Frontal cortex (tissue), 4 donors: Measurements from ENCODE around the gene CCNE1. TPM values are rescaled to one million over a fixed set of nuclear protein-coding genes. Genes with fewer than 3 reads are reported as not detected.

Experiments
- DNase-seq, 2 donors: peaks; one replicate each; pipeline ENCODE4 v3.0.0; 2012; ENCODE audit warnings: low spot score in 2 of 2
- FAIRE-seq: peaks from 2 replicates; lab custom pipeline; 2012; peaks lifted over from hg19 to GRCh38; lab: Jason Lieb, UNC
- total RNA-seq: library from RNA; depleted of rRNA; stranded (reverse); fragments of >200 nt; gene quantifications from one replicate; pipeline ENCODE4 v1.2.3, GENCODE V29; 2014
- donor health status: control.
- donor health status: control.
- donor health status: control.

Gene CCNE1
- 1.6 TPM for total RNA-seq

- FAIRE-seq = no peak
Observed at GRCh38 chr19:29811125-29812079, at the start of gene CCNE1. CCNE1 (plus strand) TSS chr19:29811991; CDS start chr19:29812556, 565 bp downstream.

GRCh38 chr19:29763196-29763595, 48.6 kb upstream of the CCNE1 start:
- DNase-seq = no peak
- no peak for FAIRE-seq

More at GRCh38 chr19:29811125-29812079, at the start of gene CCNE1:
- DNase-seq = peak; percentile 98 to 99

- FAIRE-seq (no peak), DNase-seq (no peak)
Observed at GRCh38 chr19:29764361-29764760, 47.4 kb upstream of the CCNE1 start.

- no peak for FAIRE-seq
- no peak for DNase-seq
Observed at GRCh38 chr19:29766100-29766499, 45.7 kb upstream of the CCNE1 start.

GRCh38 chr19:29767039-29767735, 44.6 kb upstream of the CCNE1 start:
- no peak for DNase-seq

GRCh38 chr19:29768166-29768565, 43.6 kb upstream of the CCNE1 start:
- FAIRE-seq = no peak

More at GRCh38 chr19:29767039-29767735, 44.6 kb upstream of the CCNE1 start:
- FAIRE-seq = no peak

GRCh38 chr19:29769997-29770396, 41.8 kb upstream of the CCNE1 start:
- no peak for FAIRE-seq
- DNase-seq = no peak

More at GRCh38 chr19:29768166-29768565, 43.6 kb upstream of the CCNE1 start:
- no peak for DNase-seq

- no peak for FAIRE-seq
- DNase-seq = no peak
Observed at GRCh38 chr19:29770648-29771047, 41.1 kb upstream of the CCNE1 start.

GRCh38 chr19:29771708-29772414, 39.9 kb upstream of the CCNE1 start:
- FAIRE-seq (no peak), DNase-seq (peak; percentile 38 to 68)

GRCh38 chr19:29772696-29773095, 39.1 kb upstream of the CCNE1 start:
- FAIRE-seq (no peak), DNase-seq (no peak)

GRCh38 chr19:29773141-29773540, 38.6 kb upstream of the CCNE1 start:
- DNase-seq (no peak), FAIRE-seq (no peak)

GRCh38 chr19:29774126-29774525, 37.7 kb upstream of the CCNE1 start:
- no peak for FAIRE-seq
- no peak for DNase-seq

- DNase-seq (no peak), FAIRE-seq (no peak)
Observed at GRCh38 chr19:29777781-29778309, 33.9 kb upstream of the CCNE1 start.

- DNase-seq (no peak), FAIRE-seq (no peak)
Observed at GRCh38 chr19:29779921-29780320, 31.9 kb upstream of the CCNE1 start.

GRCh38 chr19:29781386-29782259, 30.2 kb upstream of the CCNE1 start:
- DNase-seq (no peak), FAIRE-seq (no peak)

- DNase-seq (no peak), FAIRE-seq (no peak)
Observed at GRCh38 chr19:29782260-29782580, 29.6 kb upstream of the CCNE1 start.

- DNase-seq = no peak
- FAIRE-seq = no peak
Observed at GRCh38 chr19:29783627-29784190, 28.1 kb upstream of the CCNE1 start.

GRCh38 chr19:29784598-29785223, 27.1 kb upstream of the CCNE1 start:
- DNase-seq = no peak
- no peak for FAIRE-seq
